ENCODE data around the gene TTI1.

The TTI1 gene

DNA sequence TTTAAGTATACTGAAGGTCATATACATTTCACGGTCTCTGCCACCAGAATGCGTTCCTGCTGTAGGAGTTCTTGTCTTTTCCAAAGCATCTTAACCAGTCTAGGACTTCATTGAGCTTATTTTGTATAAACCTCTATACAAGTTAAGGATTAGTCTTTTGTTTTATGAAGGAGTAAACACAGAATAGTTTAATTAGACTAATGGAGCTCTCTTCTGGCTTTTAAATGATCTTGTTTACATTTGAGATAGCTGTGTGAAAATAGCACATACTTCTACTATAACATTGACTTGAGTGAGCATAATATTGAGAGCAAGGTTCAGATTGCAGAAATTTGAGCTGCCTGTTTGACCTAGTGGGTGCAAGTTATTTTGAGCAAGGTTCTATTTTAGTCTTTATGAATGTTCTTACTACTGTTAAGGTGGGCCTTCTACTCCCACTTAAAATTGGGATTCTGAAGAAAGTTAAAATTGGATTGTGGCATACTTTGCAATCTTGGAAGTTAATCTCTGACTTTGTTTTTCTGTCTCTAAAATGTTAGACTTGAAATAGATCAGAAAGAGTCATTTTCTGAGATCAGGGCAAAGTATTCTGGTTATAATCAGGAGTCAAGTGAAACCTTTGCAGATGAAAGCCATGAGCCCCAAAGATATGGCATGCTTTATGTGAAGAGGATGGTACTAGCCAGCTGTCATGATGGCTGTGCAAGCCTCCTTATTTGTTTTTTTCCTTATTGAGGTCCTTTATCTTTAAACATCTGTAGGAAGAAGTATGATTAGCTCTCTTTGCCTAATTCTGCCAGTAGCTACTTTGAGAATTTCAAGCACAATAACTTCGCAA is 42.1 kb upstream of the TTI1 start:
- H3K4me3 ChIP-seq (ENCODE audit: low read depth in 1 of 2, low read length in 2 of 2) = no peak overlapping the region
- no peak overlapping the region for H3K9ac ChIP-seq (ENCODE audit: low read depth, low read length)
- no peak overlapping the region for H3K4me2 ChIP-seq (ENCODE audit: insufficient read depth, low read length)
- no peaks in the 10 kb centered on the region for H3K4me1 ChIP-seq (ENCODE audit: insufficient read depth, low read length)
- no peak overlapping the region for H2AFZ ChIP-seq (ENCODE audit: low read depth, low read length)
- DNase-seq (no peak), ATAC-seq (ENCODE audit: insufficient read depth, low read depth) (no peak)
- no peak overlapping the region for H3K27ac ChIP-seq (ENCODE audit: low read length)
- peaks cover 10% of the 10 kb centered on the region; the same call in 1 of the 2 replicates for H4K20me1 ChIP-seq (ENCODE audit: insufficient read depth, low read length)
- H3K36me3 ChIP-seq (ENCODE audit: insufficient read depth, low read length) = peaks cover 84% of the 10 kb centered on the region
- H3K27me3 ChIP-seq (ENCODE audit: insufficient read depth, low read length, poor library complexity) = no peaks in the 10 kb centered on the region
- no peak for TF ChIP-seq EZH2 (IDR thresholded peaks at IDR 0.05; ENCODE audit: borderline replicate concordance, low read depth, low read length, severe bottlenecking)
- TF ChIP-seq CTCF (IDR thresholded peaks at IDR 0.05; ENCODE audit: borderline replicate concordance, extremely low read depth, low read length, poor library complexity, severe bottlenecking) = no peak
- H3K79me2 ChIP-seq (ENCODE audit: insufficient read depth, low read length) = peaks cover 33% of the 10 kb centered on the region
- H3K9me3 ChIP-seq (ENCODE audit: insufficient read depth, low read length, severe bottlenecking) = no peaks in the 10 kb centered on the region

DNA sequence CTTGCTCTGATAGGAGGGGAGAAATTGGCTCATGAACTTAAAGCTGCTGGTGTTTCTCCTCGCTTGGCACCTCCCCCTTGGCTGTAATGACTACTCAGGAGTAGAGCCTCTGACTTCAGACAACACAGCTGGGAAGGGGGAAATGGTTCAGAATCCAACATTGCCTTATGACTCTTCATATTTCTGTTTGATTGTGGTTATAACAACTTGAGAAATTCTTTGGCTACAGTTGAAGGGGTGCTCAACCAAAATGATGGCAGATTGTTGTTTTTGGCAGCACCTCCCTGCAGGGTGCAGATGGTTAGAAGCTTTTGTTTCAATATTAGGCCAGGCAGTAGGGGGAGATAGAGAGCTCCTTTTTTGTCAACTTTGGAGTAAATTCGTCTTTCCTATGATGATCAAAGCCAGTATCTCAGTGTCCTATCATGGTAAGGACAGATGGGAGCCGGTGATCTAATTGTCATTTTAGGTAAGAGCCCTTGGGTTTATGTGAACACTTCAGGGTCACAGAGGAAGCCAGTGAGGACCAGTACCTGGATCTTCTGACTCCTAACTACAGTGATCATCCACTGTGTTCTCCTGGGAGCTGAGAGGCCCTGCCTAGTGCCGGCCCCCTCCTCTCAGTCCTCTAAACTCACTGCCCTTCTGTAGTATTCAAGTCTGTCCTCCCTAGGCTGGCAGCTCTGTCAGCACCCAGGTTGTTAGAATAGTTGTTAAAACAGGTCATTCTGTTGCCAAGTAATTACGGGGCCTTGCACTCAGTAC is 40.2 kb upstream of the TTI1 start:
- DNase-seq (peak; percentile 32), ATAC-seq (ENCODE audit: insufficient read depth, low read depth) (peak; percentile 78)
- no peaks in the 10 kb centered on the region for H3K27me3 ChIP-seq (ENCODE audit: insufficient read depth, low read length, poor library complexity)
- H3K4me1 ChIP-seq (ENCODE audit: insufficient read depth, low read length) = no peaks in the 10 kb centered on the region
- H3K9me3 ChIP-seq (ENCODE audit: insufficient read depth, low read length, severe bottlenecking) = no peaks in the 10 kb centered on the region
- peaks cover 16% of the 10 kb centered on the region; the same call in 1 of the 2 replicates for H3K79me2 ChIP-seq (ENCODE audit: insufficient read depth, low read length)
- H3K36me3 ChIP-seq (ENCODE audit: insufficient read depth, low read length) = peaks cover 87% of the 10 kb centered on the region
- H3K4me3 ChIP-seq (ENCODE audit: low read depth in 1 of 2, low read length in 2 of 2) = no peak overlapping the region
- TF ChIP-seq CTCF (IDR thresholded peaks at IDR 0.05; ENCODE audit: borderline replicate concordance, extremely low read depth, low read length, poor library complexity, severe bottlenecking) (peak; percentile 75), EZH2 (IDR thresholded peaks at IDR 0.05; ENCODE audit: borderline replicate concordance, low read depth, low read length, severe bottlenecking) (no peak)
- H3K9ac ChIP-seq (ENCODE audit: low read depth, low read length) = no peak overlapping the region
- H3K27ac ChIP-seq (ENCODE audit: low read length) = no peak overlapping the region
- H3K4me2 ChIP-seq (ENCODE audit: insufficient read depth, low read length) = no peak overlapping the region
- H2AFZ ChIP-seq (ENCODE audit: low read depth, low read length) = no peak overlapping the region
- peaks cover 5% of the 10 kb centered on the region; the same call in 1 of the 2 replicates for H4K20me1 ChIP-seq (ENCODE audit: insufficient read depth, low read length)

- peaks cover 15% of the 10 kb centered on the region; the same call in 1 of the 2 replicates for H3K79me2 ChIP-seq (ENCODE audit: insufficient read depth, low read length)
- ATAC-seq (ENCODE audit: insufficient read depth, low read depth) (no peak), DNase-seq (no peak)
- no peak overlapping the region for H3K9ac ChIP-seq (ENCODE audit: low read depth, low read length)
- no peaks in the 10 kb centered on the region for H3K9me3 ChIP-seq (ENCODE audit: insufficient read depth, low read length, severe bottlenecking)
- peaks cover 87% of the 10 kb centered on the region for H3K36me3 ChIP-seq (ENCODE audit: insufficient read depth, low read length)
- H3K4me3 ChIP-seq (ENCODE audit: low read depth in 1 of 2, low read length in 2 of 2) = no peak overlapping the region
- peaks cover 5% of the 10 kb centered on the region; the same call in 1 of the 2 replicates for H4K20me1 ChIP-seq (ENCODE audit: insufficient read depth, low read length)
- H3K27me3 ChIP-seq (ENCODE audit: insufficient read depth, low read length, poor library complexity) = no peaks in the 10 kb centered on the region
- no peak overlapping the region for H3K27ac ChIP-seq (ENCODE audit: low read length)
- TF ChIP-seq CTCF (IDR thresholded peaks at IDR 0.05; ENCODE audit: borderline replicate concordance, extremely low read depth, low read length, poor library complexity, severe bottlenecking) (no peak), EZH2 (IDR thresholded peaks at IDR 0.05; ENCODE audit: borderline replicate concordance, low read depth, low read length, severe bottlenecking) (no peak)
- H2AFZ ChIP-seq (ENCODE audit: low read depth, low read length) = no peak overlapping the region
- H3K4me1 ChIP-seq (ENCODE audit: insufficient read depth, low read length) = no peaks in the 10 kb centered on the region
- no peak overlapping the region for H3K4me2 ChIP-seq (ENCODE audit: insufficient read depth, low read length)
These were observed 39.6 kb upstream of the TTI1 start for GRCh38 chr20:38072898-38073297.
